GM21381 (cell line): Measurements from ENCODE around the gene XK.
A peak's percentile ranks its signal among the peaks of the same experiment; 100 is the strongest.
"Not testable (repeated sequence)": the region's sequence is repeated elsewhere in the genome, so short reads cannot be mapped to it uniquely, and the experiment has no call there.

Experiments used
- ATAC-seq: cut with Tn5 transposase; IDR thresholded peaks from one replicate; pipeline ENCODE4 v1.9.1; 2021; ENCODE audit warnings: mild to moderate bottlenecking, moderate library complexity; ENCODE audit not compliant: unreplicated experiment

XK gene

DNA sequence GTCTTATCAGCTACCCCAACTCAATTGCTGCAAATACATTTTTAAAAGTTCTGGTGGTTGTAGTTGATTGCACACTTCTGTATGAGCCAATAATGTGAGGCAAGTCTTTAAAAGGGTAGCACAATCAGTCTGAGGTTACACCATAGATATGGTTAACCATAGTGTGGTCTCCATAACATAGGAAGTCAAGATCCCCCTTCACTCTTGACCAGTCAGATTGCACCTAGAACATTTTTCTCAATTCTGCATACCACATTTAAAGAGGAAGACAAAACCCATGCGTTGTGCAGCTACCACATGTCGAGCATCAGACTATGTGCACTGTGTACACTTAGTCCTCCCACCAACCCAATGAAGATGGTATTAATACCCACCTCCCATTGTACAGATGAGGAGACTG is 67.8 kb downstream of the XK start:
- ATAC-seq: no peak

DNA sequence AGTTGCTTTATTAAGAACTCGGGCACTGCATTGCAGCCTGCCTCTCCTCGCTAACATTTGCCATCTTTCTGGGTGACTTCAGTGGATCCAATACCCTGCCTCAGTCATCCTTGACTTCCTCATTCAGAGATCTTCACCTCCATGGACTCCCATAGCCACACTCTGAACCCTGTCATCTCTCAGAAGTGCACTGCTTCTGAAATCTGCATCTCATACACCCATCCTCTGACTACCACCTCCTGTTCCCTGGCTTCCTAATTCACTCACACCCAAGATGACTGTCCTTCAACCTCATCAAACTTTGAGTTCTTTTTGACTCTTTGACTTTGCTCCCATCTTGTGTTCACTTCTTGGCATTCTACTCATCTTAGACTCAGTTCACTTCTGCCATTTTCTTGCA is 68.9 kb downstream of the XK start:
- ATAC-seq: peak; percentile 21

DNA sequence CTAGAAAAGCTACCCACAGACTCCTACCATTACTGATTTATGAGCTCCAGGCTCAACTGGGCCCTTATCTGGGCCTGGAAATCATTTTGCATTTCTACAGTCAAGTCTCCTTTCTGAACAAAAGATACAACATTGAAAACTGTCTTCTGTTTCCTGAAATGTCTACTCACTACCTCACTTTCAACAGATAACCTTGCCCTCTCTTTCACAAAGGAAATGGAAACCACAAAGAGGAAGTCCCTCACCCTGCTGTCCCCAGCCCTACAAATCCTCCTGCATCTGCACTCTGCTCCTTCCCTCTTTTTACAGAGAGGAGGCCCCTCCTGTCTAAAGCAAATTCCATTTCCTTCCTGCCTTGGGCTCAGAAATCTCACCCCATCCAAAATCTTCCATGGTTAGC is 69.4 kb downstream of the XK start:
- peak; percentile 93 for ATAC-seq

DNA sequence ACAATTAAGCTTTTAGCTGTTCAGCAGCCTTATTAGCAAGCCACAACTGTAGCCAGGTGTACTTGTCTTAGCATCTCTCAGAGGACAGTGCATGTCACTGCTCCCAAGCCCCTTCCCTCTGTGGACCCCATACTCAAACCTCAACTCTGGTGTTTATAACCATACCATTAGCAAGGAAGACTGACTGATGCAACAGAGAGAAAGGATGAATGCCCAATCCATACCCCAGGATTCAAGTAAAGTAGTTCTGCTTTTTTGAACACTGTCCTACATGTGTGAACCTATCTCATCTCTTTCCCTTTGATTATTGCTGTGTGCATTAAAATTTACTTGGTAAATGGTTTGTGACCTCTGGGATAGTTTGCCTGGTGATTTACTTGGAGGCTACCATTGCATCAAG is 71.5 kb downstream of the XK start:
- ATAC-seq: no peak

DNA sequence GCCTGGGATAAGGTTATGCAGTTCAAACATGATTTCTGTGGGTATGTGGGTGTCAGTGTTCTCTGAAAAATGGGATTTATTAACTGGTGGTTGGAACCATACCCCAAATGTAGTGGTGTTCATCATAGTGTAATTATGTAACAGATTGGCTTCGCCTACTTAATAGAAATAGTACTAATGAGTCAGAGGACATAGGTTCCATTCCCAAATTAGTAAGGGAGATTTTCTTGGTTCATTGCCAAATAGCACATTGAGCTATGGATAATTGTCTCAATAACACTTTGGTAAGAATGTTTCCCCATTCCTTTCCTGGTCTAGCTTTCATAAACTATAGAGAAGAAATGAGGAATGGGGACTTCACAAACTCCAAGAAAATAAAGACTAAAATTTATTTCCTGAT is 73.8 kb downstream of the XK start:
- no peak for ATAC-seq

DNA sequence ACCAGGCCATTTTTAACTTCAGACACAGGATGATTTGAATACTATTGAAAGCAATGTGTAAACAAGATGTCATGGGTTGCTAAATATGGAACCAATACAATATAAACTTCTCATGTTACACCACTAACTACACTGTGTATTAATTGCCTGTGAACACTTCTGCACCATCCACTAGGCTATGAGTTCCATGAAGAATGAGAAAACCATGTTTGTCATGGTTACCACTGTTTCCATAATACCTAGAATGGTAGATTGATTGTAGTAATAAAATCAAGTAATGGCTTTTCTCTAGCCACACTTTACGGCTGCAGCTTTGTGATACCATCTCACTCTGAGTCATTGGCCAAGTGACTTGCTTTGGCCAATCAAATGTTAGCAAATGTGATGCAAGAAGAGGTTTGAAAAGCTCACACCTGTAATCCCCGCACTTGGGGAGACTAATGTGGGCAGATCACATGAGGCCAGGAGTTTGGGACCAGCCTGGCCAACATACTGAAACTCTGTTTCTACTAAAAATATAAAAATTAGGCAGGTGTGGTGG is 74.4 kb downstream of the XK start:
- ATAC-seq: no peak

DNA sequence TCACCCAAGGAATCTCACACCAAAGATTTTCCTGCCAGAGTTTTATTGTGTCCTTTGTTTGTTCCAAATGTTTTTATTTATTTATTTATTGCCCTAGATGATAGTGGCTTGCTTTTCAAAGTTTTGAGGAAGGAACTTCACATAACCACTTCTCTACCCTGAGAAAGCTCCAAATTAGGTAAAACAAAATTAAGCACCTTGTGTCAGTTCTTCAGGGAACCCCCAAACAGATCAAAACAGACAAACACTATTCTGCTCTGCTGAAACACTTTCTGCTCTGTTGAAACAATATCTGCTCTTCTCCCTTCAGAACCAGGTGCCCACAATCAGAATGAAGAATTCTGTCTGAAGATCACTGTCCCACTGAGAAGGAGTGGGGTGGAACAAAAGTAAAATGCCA is 77.8 kb downstream of the XK start:
- ATAC-seq: no peak

DNA sequence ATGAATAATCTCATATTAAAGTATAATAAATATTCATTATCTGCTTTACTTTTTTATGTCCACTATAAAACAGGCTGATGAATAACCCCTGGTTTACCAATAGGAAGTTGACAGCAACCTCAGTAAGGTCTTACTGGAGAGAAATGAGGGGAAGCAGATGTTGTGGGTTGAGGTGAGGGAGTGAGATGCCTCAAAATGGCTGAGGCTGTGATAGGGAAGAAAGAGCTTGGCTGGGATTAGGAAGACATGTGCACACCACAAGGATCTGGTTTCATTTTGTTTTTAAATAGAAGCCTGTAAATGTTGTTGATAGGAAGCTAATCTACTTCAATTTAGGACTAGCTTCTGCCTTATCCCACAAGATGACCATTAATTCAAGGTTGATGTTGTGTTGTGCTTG is 79.9 kb downstream of the XK start:
- no peak for ATAC-seq

DNA sequence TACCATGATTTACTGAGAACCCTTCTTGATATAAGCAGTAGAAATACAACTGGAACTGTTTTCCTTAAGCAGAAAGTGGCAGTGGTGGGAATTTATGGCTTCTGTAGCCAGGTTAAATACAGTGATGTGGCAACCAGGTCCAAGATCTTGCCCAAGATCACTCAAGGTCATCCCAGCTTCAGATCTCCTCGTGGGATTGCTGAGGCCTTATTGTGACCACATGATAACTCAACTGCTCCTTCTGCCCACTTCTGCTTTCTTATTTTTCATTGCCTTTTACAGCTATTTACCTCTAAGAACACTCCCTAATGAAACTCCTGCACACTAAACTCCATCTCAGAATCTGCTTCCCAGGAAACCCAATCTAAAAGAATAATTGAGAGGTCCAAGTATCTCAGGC is 81.8 kb downstream of the XK start:
- ATAC-seq: no peak

DNA sequence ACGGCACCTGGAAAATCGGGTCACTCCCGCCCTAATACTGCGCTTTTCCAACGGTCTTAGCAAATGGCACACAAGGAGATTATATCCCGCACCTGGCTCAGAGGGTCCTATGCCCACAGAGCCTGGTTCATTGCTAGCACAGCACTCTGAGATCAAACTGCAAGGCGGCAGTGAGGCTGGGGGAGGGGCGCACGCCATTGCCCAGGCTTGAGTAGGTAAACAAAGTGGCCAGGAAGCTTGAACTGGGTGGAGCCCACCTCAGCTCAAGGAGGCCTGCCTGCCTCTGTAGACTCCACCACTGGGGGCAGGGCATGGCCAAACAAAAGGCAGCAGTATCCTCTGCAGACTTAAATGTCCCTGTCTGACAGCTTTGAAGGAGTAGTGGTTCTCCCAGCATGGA is 83.3 kb downstream of the XK start:
- not testable (repeated sequence) for ATAC-seq

DNA sequence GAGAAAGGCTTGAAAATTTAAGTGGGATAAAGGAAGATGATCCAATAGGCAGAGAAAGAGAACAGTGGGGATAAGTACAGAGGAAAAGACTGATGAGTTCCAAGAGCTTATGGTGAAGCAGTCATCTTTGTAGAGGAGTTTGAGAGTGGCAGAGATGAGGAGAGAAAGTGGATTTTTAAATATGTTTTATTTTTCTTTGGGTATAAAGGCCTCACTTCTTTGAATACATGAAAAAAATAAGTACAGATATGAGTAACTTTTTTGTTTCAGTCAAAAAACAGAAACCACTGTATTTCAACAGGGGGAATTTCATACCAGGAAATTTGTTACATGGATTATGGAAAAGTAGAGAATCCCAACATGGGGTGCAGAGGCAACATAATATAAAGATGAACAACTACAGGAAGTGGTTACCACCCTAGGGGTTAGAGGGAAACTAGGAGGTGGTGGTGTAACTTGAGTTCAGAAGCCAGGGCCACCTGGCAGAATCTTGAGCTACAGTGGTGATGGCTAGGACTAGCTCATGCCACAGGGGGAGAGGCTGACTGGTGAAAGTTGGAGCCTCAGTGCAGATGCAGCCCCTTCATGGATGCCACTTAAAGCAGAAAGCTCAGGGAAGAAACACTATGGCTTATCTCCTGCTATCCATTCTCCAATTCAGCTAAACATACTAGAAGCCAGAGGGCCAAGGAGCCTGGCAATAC is 90.8 kb downstream of the XK start:
- ATAC-seq: no peak

DNA sequence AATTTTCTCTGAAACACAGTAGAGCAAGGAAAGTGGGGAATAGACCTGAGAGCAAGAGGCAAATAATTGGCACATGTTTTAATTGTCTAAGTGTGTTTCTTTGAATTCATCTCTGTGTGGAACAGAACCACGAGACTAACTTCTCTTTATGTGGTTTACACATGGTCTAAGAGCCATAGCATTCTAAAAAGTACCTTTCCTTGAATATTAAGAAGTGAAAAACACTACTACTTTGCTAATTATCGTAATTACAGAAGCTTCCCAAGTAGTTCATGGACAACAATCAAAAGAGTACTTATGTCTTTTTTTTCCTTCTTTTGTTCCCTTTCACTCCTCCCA is 91.4 kb downstream of the XK start:
- no peak for ATAC-seq

DNA sequence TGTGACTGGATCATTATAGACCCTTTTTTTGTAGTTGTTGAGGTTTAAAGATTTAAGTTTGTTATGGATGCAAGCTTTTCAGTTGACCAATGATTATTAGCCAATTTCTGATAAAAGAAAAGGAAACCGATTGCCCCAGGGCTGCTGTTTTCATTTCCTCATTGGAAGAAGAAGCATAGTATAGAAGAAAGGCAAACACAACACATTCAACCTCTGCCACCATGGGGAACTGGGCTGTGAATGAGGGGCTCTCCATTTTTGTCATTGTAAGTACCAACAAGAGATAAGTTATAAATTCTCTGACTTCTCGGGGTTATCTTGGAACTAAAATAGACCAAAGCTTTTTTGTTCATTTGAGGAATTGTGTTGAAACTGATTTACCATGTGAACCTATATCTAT is 94.3 kb downstream of the XK start, which contains the start of gene CYBB:
Gene CYBB (plus strand): TSS at position 203 of the 400 bp plus-strand sequence. CDS start 19 bp downstream, at position 222.
- no peak for ATAC-seq

DNA sequence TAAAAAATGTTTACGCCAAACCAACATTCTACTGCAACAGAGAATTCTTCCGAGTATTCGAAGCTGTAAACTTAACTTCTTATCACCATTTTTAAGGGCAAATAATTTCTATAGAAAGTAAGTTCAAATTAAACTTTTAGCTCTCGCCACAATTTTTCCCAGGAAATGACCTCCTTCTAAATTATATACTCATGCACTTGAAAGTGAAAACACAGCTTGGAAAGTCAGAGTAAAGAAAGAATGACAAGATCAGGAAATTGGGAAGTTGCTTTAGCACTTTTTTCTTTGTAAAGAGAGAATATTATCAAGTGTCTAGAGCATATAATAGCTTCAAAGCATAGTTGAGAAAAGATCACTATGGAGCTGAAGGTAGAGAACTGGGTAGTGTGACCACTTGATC is 95.5 kb downstream of the XK start:
- no peak for ATAC-seq
